Activated effector memory CD4-positive, alpha-beta T cell treated with anti-CD3 and anti-CD28 coated beads, Interleukin-2, amount 50 U/mL, for 16 hours (primary cell): Measurements from ENCODE around the gene OR2J2.
"Not testable (repeated sequence)": the region's sequence is repeated elsewhere in the genome, so short reads cannot be mapped to it uniquely, and the experiment has no call there.

ENCODE experiments used
- DNase-seq: peaks from one replicate; pipeline ENCODE4 v3.0.0-alpha.2; 2020

OR2J2 gene

GRCh38 chr6:29170607-29171006 is at the start of gene OR2J2:
Gene OR2J2 (plus strand): TSS chr6:29170907. CDS start chr6:29173636, 2,729 bp downstream.
- DNase-seq, result not testable (repeated sequence)

GRCh38 chr6:29129326-29130012 is 41.2 kb upstream of the OR2J2 start:
- no peak for DNase-seq

DNA sequence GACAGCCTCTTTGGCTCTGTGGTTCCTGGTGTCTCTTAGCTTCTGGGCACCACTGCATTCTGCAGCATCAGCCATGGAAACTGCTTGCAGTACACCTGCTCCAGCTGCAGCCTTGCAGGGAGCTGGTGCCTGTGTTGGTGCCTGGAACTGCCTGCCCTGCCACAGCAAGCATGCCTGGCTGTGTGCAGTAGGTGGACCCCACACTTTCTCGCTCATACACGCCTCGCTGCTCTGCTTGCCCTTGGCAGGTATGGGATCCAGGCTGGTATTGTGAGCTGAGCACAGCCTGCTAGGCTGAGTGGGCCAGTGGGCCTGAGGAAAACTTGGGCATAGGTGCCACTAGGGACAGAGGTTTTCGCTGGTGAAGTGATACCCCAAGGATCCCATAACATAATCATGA is 40.1 kb upstream of the OR2J2 start:
- DNase-seq, result no peak

DNA sequence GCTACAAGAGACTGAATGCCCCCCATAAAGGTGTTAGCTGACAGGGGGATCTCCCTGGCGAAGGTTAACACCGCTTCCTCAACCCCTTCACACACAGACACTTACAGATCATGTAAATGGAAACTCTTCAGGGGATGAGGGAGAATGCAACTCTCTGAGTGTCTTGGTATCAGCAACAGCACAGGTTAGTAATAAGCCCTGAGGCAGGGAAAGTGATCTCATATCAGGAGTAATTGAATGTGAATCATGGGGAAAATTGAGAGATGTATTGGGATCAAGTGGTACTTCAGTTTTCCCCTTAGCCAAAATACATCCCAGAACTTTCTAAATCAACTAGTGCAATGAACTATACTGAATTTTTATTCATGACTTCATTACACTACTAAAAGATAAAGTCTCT is 39.0 kb upstream of the OR2J2 start:
- DNase-seq, result no peak

DNA sequence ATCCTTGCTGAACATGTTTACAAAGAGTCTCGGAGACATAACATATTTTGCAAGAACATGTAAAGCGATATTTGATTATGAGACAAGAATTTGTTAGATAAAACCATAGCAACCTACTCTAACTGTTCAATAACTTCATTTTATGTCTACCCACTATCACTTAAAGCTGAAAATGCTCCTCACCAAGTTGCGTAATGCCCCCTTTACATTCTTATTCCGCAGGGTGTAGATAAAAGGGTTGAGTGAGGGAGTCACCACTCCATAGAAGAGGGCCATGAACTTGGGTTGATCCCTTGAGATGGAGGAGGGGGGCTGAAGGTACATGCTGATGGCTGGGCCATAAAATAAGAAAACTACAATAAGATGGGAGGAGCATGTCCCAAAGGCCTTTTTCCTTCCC is 33.0 kb upstream of the OR2J2 start:
- no peak for DNase-seq

- no peak for DNase-seq
Measured at GRCh38 chr6:29141606-29142005, 29.1 kb upstream of the OR2J2 start.

DNA sequence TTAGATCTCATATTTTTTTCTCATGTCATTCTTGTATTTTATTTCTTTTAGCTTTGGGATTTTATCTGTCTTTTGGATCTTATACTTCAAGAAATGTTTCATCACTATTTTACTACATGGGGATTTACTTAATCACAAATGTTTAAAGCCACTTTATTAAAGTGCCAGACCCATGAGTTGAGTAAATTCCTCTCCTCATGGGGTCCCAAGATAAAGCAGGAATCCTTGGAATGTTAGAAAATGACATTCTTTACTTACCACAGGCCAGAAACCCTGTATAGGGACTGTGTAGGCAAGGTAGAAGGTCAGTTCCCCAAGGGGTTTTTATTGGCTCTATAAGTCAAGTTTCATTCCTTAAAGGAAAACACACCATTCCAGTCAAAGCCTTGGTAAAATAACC is 28.4 kb upstream of the OR2J2 start:
- DNase-seq, result no peak

DNA sequence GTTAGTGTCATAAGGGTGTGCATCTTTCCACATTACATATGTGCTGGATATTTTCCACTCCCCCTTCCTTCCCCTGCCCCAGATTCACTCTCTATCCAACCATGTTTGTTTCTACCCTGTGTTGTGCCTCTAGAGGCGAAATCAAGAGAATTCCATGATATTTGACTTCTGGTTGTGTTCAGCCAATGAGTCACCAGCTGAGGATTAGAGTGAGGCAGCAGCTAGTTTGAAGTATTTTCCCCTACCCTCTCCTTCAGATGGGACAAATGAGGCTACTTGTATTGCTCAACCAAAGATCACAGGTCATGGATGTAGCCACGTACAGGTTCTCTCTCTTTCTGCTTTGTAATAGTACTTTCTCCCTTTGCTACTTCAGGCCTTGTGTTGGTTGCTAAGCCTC is 24.5 kb upstream of the OR2J2 start:
- DNase-seq, result no peak

- no peak for DNase-seq
Measured at GRCh38 chr6:29147074-29147473, 23.6 kb upstream of the OR2J2 start.

GRCh38 chr6:29149444-29149843 is 21.3 kb upstream of the OR2J2 start:
- not testable (repeated sequence) for DNase-seq

- DNase-seq, result no peak
Measured at GRCh38 chr6:29153083-29153482, 17.6 kb upstream of the OR2J2 start.

DNA sequence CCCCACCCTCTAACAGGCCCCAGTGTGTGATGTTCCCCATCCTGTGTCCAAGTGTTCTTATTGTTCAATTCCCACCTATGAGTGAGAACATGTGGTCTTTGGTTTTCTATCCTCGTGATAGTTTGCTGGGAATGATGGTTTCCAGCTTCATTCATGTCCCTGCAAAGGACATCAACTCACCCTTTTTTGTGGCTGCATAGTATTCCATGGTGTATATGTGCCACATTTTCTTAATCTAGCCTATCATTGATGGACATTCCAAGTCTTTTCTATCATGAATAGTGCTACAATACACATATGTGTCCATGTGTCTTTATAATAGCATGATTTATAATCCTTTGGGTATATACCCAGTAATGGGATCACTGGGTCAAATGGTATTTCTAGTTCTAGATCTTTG is 15.5 kb upstream of the OR2J2 start:
- DNase-seq, result not testable (repeated sequence)

- DNase-seq, result not testable (repeated sequence)
Measured at GRCh38 chr6:29159922-29160321, 10.8 kb upstream of the OR2J2 start.

DNA sequence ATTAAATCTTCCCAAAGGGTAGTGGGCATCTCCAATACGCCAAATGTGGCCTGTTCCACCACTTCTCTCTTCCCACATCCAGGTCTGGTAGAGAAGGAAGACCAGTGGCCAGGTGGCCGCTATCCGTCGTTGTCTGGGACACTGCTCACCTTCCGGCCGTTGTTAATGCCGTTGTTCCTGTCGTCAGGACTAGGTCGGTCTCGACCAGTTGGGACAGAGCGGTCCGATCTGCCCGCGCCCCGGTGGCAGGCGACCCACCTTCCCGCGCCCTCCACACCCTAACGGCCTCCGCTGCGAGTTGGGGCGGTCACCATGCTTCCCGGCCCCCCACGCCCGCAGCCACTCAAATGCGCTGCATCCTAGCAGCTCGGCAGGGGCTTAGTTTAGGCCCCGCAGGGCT is 5.1 kb upstream of the OR2J2 start:
- DNase-seq, result not testable (repeated sequence)

DNA sequence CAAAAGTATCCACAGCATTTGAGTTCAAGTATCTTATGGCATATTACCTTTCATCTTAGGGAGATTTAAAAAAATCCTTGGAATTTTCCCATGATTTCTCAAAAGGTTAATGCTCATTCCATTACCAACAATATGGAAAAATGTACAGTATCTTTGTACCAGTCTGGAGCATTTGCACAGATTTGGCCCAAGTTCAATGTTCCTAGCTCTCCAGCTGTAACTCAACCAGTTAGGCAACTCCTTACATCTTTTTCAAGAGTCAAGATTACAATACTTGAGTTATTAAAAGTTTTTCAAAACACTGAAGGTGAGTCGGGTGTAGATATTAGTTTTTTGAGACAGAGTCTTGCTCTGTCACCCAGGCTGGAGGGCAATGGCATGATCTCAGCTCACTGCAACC is 1.0 kb downstream of the OR2J2 start:
- DNase-seq, result no peak

DNA sequence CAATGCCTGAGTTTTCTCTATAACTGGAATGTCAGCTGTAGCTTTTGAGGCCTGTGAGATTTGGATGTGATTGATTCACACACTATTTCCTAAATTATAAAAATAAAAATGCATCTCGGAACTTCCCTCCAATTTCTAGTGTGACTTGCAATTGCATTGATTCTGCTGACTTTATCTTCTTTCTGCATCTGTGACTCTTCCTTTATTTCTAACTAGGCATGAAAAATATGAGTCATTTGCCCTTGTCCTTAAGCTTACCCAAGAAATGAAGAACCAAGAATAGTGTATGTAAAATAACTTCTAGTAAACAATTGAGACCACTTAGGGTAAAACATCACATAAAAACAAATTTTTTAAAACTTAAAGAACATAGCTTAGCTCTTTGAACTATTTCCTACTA is 12.9 kb downstream of the OR2J2 start:
- DNase-seq, result no peak

DNA sequence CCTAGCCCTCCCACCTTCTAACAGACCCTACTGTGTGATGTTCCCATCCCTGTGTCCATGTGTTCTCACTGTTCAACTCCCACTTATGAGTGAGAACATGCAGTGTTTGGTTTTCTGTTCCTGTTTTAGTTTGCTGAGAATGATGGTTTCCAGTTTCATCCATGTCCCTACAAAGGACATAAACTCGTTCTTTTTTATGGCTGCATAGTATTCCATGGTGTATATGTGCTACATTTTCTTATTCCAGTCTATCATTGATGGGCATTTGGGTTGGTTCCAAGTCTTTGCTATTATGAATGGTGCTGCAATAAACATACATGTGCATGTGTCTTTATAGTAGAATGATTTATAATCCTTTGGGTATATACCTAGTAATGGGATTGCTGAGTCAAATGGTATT is 18.0 kb downstream of the OR2J2 start:
- DNase-seq, result not testable (repeated sequence)

- DNase-seq, result no peak
Measured at GRCh38 chr6:29200767-29201662, 30.3 kb downstream of the OR2J2 start.

- DNase-seq, result no peak
Measured at GRCh38 chr6:29201966-29202365, 31.3 kb downstream of the OR2J2 start.

DNA sequence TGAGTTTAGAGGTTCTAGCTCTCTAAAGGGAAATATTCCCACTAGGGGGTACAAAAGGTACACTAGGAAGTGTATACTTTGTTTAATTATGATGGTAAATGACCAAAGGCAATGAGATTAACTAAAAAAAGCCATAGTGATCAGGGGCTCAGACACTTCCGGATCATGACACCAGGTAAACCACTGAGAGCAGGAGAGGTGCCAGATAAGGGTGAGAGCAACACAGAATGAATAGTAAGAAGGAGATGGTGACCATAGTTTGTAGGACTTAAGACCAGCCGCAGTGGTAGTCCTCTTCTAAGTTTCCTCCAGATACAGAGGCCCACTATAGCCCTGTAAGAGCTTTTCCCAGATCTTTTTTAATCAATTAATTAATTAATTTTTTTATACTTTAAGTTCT is 40.8 kb downstream of the OR2J2 start:
- DNase-seq, result no peak

DNA sequence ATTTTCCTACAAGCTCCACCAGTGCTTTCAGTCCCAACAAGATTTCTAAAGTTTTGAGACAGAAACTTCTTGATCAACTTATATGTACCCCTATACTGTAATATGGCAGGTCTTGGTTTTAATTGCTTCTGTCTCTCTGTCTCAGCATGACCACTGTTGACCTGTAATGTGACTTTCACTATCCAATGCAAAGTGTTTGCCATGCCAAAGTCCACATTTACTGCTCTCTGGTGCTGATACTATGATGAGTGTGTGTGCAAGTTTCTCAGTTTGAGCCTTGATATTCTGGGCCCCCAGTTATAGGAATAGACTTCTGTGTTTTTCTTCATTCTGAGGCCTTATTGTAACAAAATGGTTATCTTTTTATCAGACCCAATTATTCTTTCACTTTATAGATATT is 45.8 kb downstream of the OR2J2 start:
- DNase-seq, result no peak

DNA sequence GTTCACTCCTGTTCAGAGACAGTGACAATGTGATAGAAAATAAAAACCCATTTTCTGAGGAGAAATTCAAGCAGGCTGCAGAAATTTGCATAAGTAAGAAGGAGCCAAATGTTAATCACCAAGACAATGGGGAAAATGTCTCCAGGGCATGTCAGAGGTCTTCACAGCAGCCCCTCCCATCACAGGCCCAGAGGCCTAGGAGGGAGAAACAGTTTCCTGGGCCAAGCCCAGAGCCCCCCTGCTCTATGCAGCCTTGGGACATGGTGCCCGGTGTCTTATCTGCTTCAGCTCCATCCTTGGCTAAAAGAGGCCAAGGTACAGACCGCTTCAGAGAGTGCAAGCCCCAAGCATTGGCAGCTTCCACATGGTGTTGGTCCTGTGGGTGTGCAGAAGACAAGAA is 46.5 kb downstream of the OR2J2 start:
- not testable (repeated sequence) for DNase-seq

DNA sequence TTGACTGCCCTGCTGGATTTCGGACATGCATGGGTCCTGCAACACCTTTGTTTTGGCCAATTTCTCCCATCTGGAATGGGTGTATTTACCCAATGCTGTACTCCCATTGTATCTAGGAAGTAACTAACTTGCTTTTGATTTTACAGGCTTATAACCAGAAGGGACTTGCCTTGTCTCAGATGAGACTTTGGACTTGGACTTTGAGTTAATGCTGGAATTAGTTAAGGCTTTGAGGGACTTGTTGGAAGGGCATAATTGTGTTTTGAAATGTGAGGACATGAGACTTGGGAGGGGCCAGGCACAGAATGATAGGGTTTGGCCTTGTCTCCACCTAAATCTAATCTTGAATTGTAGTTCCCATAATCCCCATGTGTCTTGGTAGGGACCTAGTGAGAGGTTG is 47.3 kb downstream of the OR2J2 start:
- DNase-seq, result not testable (repeated sequence)
